Endothelial cell (in vitro differentiated cells): ENCODE results near the gene DHRSX. TPM values are rescaled to one million over a fixed set of nuclear protein-coding genes. Genes with fewer than 3 reads are reported as not detected.

Experiments used
- DNase-seq: peaks from one replicate; pipeline ENCODE4 v3.0.0; 2021; ENCODE audit warnings: low spot score
- H3K27ac Mint-ChIP-seq: one replicate; pipeline ENCODE4 v1.8.0; 2021; ENCODE audit warnings: mixed read lengths, inconsistent platforms; ENCODE audit not compliant: unreplicated experiment
- H3K27me3 Mint-ChIP-seq: one replicate; pipeline ENCODE4 v1.8.0; 2021; ENCODE audit warnings: mild to moderate bottlenecking, moderate library complexity, mixed read lengths, inconsistent platforms; ENCODE audit not compliant: unreplicated experiment
- H3K36me3 Mint-ChIP-seq: one replicate; pipeline ENCODE4 v1.8.0; 2021; ENCODE audit warnings: mild to moderate bottlenecking, low read depth, mixed read lengths, inconsistent platforms; ENCODE audit not compliant: unreplicated experiment
- H3K4me1 Mint-ChIP-seq: one replicate; pipeline ENCODE4 v1.8.0; 2021; ENCODE audit warnings: mild to moderate bottlenecking, mixed read lengths, inconsistent platforms; ENCODE audit not compliant: unreplicated experiment
- H3K4me3 Mint-ChIP-seq: one replicate; pipeline ENCODE4 v1.8.0; 2021; ENCODE audit warnings: mild to moderate bottlenecking, mixed read lengths, inconsistent platforms; ENCODE audit not compliant: unreplicated experiment
- H3K9me3 Mint-ChIP-seq: one replicate; pipeline ENCODE4 v1.8.0; 2021; ENCODE audit warnings: mixed read lengths, inconsistent platforms; ENCODE audit not compliant: unreplicated experiment
- total RNA-seq: library from RNA; stranded (reverse); fragmentation: NEBNext Ultra II Directional; extraction: Animal tissue kit (Norgen Biotek cat#: 25700); gene quantifications from one replicate; pipeline ENCODE4 v1.2.1, GENCODE V29; 2021; ENCODE audit not compliant: unreplicated experiment
- TF ChIP-seq, protein P1 (sequence below): fragments of 200-600 bp; sonication (generic); IDR thresholded peaks from one replicate; pipeline ENCODE4 v1.5.0; 2021; ENCODE audit warnings: antibody characterized with exemption; ENCODE audit not compliant: unreplicated experiment

Gene DHRSX
- total RNA-seq, 1 donor from 2014 or later, result 22.2 TPM

DNA sequence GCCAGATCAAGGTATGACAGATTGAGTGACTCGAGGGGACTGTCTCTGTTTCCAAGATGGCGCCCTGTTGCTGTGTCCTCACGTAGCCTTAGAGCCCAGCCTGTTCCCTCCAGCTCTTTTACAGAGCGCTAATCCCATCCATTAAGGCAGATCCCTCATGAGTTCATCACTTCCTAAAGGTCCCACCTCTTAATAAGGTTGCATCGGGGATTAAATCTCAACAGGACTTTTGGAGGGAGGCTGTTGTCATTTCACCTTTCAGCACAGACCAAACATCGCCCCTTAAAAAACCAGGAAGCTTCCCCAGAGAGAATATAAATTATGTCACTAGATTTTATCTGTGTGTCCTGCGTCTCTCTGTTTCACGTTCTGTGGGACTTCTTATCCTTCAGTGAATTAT lies 32.6 kb upstream of the DHRSX start:
- H3K4me3 Mint-ChIP-seq, result no peak overlapping the region
- TF ChIP-seq, protein P1, sequence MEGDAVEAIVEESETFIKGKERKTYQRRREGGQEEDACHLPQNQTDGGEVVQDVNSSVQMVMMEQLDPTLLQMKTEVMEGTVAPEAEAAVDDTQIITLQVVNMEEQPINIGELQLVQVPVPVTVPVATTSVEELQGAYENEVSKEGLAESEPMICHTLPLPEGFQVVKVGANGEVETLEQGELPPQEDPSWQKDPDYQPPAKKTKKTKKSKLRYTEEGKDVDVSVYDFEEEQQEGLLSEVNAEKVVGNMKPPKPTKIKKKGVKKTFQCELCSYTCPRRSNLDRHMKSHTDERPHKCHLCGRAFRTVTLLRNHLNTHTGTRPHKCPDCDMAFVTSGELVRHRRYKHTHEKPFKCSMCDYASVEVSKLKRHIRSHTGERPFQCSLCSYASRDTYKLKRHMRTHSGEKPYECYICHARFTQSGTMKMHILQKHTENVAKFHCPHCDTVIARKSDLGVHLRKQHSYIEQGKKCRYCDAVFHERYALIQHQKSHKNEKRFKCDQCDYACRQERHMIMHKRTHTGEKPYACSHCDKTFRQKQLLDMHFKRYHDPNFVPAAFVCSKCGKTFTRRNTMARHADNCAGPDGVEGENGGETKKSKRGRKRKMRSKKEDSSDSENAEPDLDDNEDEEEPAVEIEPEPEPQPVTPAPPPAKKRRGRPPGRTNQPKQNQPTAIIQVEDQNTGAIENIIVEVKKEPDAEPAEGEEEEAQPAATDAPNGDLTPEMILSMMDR, result no peak
- no peaks in the 10 kb centered on the region for H3K27me3 Mint-ChIP-seq
- DNase-seq, result no peak
- H3K4me1 Mint-ChIP-seq, result no peaks in the 10 kb centered on the region
- no peaks in the 10 kb centered on the region for H3K9me3 Mint-ChIP-seq
- H3K36me3 Mint-ChIP-seq, result no peaks in the 10 kb centered on the region
- H3K27ac Mint-ChIP-seq, result no peak overlapping the region

DNA sequence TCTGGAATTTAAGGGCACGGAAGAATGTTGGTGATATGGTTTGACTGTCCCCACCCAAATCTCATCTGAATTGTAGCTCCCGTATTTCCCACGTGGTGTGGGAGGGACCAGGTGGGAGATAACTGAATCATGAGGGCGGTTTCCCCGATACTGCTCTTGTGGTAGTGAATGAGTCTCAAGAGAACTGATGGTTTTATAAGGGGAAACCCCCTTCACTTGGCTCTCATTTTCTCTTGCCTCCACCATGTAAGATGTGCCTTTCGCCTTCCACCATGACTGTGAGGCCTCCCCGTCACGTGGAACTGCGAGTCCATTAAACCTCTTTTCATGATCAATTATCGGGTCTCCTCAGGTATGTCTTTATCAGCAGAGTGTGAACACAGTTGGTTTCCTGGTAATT lies 25.6 kb upstream of the DHRSX start:
- no peaks in the 10 kb centered on the region for H3K9me3 Mint-ChIP-seq
- no peaks in the 10 kb centered on the region for H3K27me3 Mint-ChIP-seq
- H3K27ac Mint-ChIP-seq, result no peak overlapping the region
- TF ChIP-seq, protein P1, result no peak
- H3K36me3 Mint-ChIP-seq, result no peaks in the 10 kb centered on the region
- DNase-seq, result no peak
- no peaks in the 10 kb centered on the region for H3K4me1 Mint-ChIP-seq
- H3K4me3 Mint-ChIP-seq, result no peak overlapping the region

DNA sequence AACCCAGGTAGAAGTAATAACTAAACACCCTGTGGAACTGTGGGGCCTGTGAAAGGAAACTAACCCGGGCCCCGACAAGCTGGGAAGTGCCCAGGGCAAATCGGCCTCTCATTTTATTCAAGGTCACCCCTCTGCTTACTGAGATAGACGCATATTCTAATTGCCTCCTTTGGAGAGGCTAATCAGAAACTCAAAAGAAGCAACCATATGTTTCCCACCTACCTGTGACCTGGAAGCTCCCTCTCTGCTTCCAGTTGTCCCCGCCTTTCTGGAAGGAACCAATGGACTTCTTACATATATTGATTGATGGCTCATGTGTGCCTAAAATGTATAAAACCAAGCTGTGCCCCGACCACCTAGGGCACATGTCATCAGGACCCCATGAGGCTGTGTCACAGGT lies 23.1 kb upstream of the DHRSX start:
- Mint-ChIP-seq H3K27ac (no peak overlapping the region), H3K4me3 (no peak overlapping the region), H3K36me3 (no peaks in the 10 kb centered on the region), H3K27me3 (no peaks in the 10 kb centered on the region), H3K4me1 (no peaks in the 10 kb centered on the region), H3K9me3 (no peaks in the 10 kb centered on the region)
- no peak for DNase-seq
- TF ChIP-seq, protein P1, result no peak

DNA sequence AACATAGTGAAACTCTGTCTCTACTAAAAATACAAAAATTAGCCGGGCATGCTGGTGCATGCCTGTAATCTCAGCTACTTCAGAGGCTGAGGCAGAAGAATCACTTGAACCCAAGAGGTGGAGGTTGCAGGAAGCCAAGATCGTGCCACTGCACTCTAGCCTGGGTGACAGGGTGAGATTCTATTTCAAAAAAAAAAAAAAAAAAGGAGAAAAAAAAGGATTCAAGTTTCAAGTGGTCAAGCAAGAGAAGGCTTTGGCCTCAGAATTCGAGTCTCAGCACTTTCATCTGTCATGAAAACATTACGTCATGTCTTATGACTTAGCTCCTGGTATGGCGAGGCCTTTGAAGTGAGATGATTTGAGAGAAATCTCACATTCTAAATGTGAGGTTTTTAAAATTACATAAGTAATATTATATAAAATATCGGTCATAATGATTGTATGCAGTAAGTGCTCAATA lies 21.2 kb upstream of the DHRSX start:
- no peak overlapping the region for H3K27ac Mint-ChIP-seq
- no peaks in the 10 kb centered on the region for H3K4me1 Mint-ChIP-seq
- DNase-seq, result no peak
- H3K27me3 Mint-ChIP-seq, result peaks cover 2% of the 10 kb centered on the region
- H3K4me3 Mint-ChIP-seq, result no peak overlapping the region
- H3K9me3 Mint-ChIP-seq, result no peaks in the 10 kb centered on the region
- H3K36me3 Mint-ChIP-seq, result no peaks in the 10 kb centered on the region
- TF ChIP-seq, protein P1, result no peak

DNA sequence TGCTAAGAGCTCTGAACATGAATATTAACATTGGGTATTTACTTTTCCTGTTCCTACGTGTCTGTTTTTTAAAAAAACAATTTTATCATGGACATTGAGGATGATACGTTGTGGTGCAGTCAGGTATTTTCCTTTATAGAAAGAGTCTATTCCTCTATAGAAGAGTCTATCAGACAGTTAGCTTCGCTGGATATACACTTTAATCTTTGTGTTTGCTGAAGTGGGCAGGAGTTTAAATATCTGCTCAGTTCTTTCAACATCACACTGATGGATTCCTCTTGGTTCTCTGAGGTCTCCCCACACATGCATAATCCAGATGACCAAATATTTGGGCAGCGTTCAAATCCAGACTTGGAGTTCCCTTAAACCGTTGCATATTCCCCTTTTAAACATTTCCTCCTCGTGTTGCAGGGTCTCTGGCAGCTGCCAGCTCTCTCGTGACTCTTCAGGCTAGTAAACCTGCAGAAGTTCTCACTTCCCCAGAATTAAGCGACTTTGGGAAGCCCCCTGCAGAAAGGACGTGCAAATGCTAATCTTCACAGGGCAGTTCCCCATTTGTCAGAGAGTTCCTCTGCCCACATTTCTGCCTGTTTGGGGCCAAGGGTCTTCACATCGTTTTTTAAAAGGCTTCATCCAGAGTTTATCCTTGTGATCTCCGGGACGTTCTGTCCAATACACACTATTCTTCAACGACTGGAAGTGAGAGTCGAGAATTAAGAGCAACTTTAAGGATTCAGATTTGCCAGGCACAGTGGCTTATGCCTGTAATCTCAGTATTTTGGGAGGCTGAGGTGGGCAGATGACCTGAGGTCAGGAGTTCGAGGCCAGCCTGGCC lies 20.5 kb upstream of the DHRSX start:
- Mint-ChIP-seq H3K27ac (no peak overlapping the region), H3K4me3 (no peak overlapping the region), H3K27me3 (peaks cover 2% of the 10 kb centered on the region), H3K4me1 (no peaks in the 10 kb centered on the region), H3K36me3 (no peaks in the 10 kb centered on the region), H3K9me3 (no peaks in the 10 kb centered on the region)
- DNase-seq, result no peak
- TF ChIP-seq, protein P1, result no peak
